SK-N-SH (cell line): ENCODE results near the gene GLIS1. TPM values are rescaled to one million over a fixed set of nuclear protein-coding genes. Genes with fewer than 3 reads are reported as not detected.

ENCODE experiments used
- CTCF ChIA-PET: fragments of 300-600, 350-600 bp; formaldehyde crosslinking; extraction: SDS; loops from one replicate; lab custom pipeline; 2021; lab: Yijun Ruan, JAX
- POLR2A ChIA-PET: fragments of 350-600 bp; sonication (Branson Sonifier 250); formaldehyde crosslinking; extraction: SDS; loops from one replicate; lab custom pipeline; 2020; ENCODE audit warnings: antibody characterized with exemption, inconsistent platforms; lab: Yijun Ruan, JAX
- DNase-seq: peaks from one replicate; pipeline ENCODE4 v3.0.0; 2012
- H2AFZ ChIP-seq: fragments of 200-600 bp; sonication (generic); 2 replicates; pipeline ENCODE4 v1.8.1; 2016; ENCODE audit warnings: antibody characterized with exemption, mild to moderate bottlenecking, low read depth
- H3F3A ChIP-seq: fragments of 200-600 bp; sonication (generic); replicated peaks from 2 replicates; pipeline ENCODE3; 2016; ENCODE audit warnings: antibody characterized with exemption, mild to moderate bottlenecking; ENCODE audit not compliant: insufficient read depth
- H3K27ac ChIP-seq, 2 experiments: fragments of 200-500 bp in 1 of 2; fragments of 200-600 bp in 1 of 2; sonication (Bioruptor generic) in 1 of 2; sonication (generic), shearing (Covaris generic) in 1 of 2; 2 replicates each; pipeline versions ENCODE4 v1.5.1 to v1.6.1; 2014 to 2016; ENCODE audit warnings: low read depth in 2 of 2, inconsistent platforms in 1 of 2, low read length in 1 of 2, mild to moderate bottlenecking in 1 of 2, mixed read lengths in 1 of 2
- H3K27me3 ChIP-seq: fragments of 200-600 bp; sonication (generic), shearing (Covaris generic); 2 replicates; pipeline ENCODE4 v1.6.1; 2016; ENCODE audit warnings: mixed run types; ENCODE audit not compliant: insufficient read depth
- H3K36me3 ChIP-seq, 2 experiments: fragments of 200-500 bp in 1 of 2; fragments of 200-600 bp in 1 of 2; sonication (Bioruptor generic) in 1 of 2; sonication (generic) in 1 of 2; replicated peaks in 1 of 2; 2 replicates each; pipeline versions ENCODE3 to v1.5.1; 2014 to 2016; ENCODE audit warnings: low read length in 1 of 2, mild to moderate bottlenecking in 1 of 2; ENCODE audit not compliant: insufficient read depth in 2 of 2, control insufficient read depth in 1 of 2
- H3K4me1 ChIP-seq, 2 experiments: fragments of 200-500 bp in 1 of 2; fragments of 200-600 bp in 1 of 2; sonication (Bioruptor generic) in 1 of 2; sonication (generic), shearing (Covaris generic) in 1 of 2; 2 replicates each; pipeline versions ENCODE4 v1.5.1 to v1.6.1; 2014 to 2016; ENCODE audit warnings: low read depth in 1 of 2, low read length in 1 of 2, mixed run types in 1 of 2; ENCODE audit not compliant: insufficient read depth in 2 of 2, control insufficient read depth in 1 of 2
- H3K4me2 ChIP-seq: fragments of 200-600 bp; sonication (generic), shearing (Covaris generic); 2 replicates; pipeline ENCODE4 v1.6.1; 2017; ENCODE audit warnings: mixed run types
- H3K4me3 ChIP-seq, 2 experiments: fragments of 200-500 bp in 1 of 2; fragments of 200-600 bp in 1 of 2; sonication (Bioruptor generic) in 1 of 2; sonication (generic), shearing (Covaris generic) in 1 of 2; 2 replicates each; pipeline versions ENCODE4 v1.5.1 to v1.8.1; 2014 to 2016; ENCODE audit warnings: low read depth in 2 of 2, inconsistent platforms in 1 of 2, low read length in 1 of 2, mild to moderate bottlenecking in 1 of 2, mixed read lengths in 1 of 2, moderate library complexity in 1 of 2
- H3K79me2 ChIP-seq: fragments of 200-600 bp; sonication (generic); 2 replicates; pipeline ENCODE4 v1.8.1; 2017; ENCODE audit warnings: mild to moderate bottlenecking; ENCODE audit not compliant: insufficient read depth
- H3K9ac ChIP-seq: fragments of 200-600 bp; sonication (generic); 2 replicates; pipeline ENCODE4 v1.6.1; 2017; ENCODE audit warnings: mixed run types
- H3K9me2 ChIP-seq: fragments of 200-600 bp; sonication (generic); 2 replicates; pipeline ENCODE4 v1.6.1; 2017; ENCODE audit warnings: mixed run types
- H3K9me3 ChIP-seq: fragments of 200-600 bp; sonication (generic); 2 replicates; pipeline ENCODE4 v1.6.1; 2017; ENCODE audit warnings: mixed run types, mild to moderate bottlenecking, moderate library complexity
- H4K20me1 ChIP-seq: fragments of 200-600 bp; sonication (generic); 2 replicates; pipeline ENCODE4 v1.6.1; 2017; ENCODE audit warnings: mild to moderate bottlenecking, mixed run types; ENCODE audit not compliant: insufficient read depth
- CHD2 ChIP-seq: fragments of 150-350 bp; IDR thresholded peaks from 2 replicates; pipeline ENCODE4 v1.6.1; 2018; ENCODE audit warnings: low read length; ENCODE audit not compliant: partially characterized antibody
- ELF1 ChIP-seq: IDR thresholded peaks from 2 replicates; pipeline ENCODE4 v1.4.0; 2012
- EP300 ChIP-seq, 2 experiments: IDR thresholded peaks; 2 replicates each; pipeline versions ENCODE4 v1.4.0 to v1.6.1; 2012; ENCODE audit warnings: borderline replicate concordance in 1 of 2, low read depth in 1 of 2, low read length in 1 of 2
- EZH2phosphoT487 ChIP-seq: fragments of 200-600 bp; sonication (generic); IDR thresholded peaks from 2 replicates; pipeline ENCODE4 v1.6.1; 2017; ENCODE audit warnings: low read depth, mixed run types, mild to moderate bottlenecking, antibody characterized with exemption, moderate library complexity, borderline replicate concordance
- FOSL2 ChIP-seq: IDR thresholded peaks from 2 replicates; pipeline ENCODE4 v1.4.0; 2012; ENCODE audit warnings: low read depth, mild to moderate bottlenecking, moderate library complexity, borderline replicate concordance
- FOXJ3 ChIP-seq: sonication (generic); formaldehyde crosslinking; IDR thresholded peaks from 2 replicates; pipeline ENCODE4 v1.5.1; 2020; ENCODE audit warnings: mild to moderate bottlenecking, missing genetic modification reagents
- GABPA ChIP-seq: IDR thresholded peaks from 2 replicates; pipeline ENCODE4 v1.4.0; 2012; ENCODE audit warnings: low read depth, mild to moderate bottlenecking
- GATA2 ChIP-seq: sonication (generic); formaldehyde crosslinking; IDR thresholded peaks from 2 replicates; pipeline ENCODE4 v1.5.0; 2020; ENCODE audit warnings: mild to moderate bottlenecking, missing genetic modification reagents
- JUND ChIP-seq: IDR thresholded peaks from 2 replicates; pipeline ENCODE4 v1.4.0; 2012
- MXI1 ChIP-seq: IDR thresholded peaks from 2 replicates; pipeline ENCODE4 v1.6.1; 2012; ENCODE audit warnings: mild to moderate bottlenecking, low read depth, low read length, improper control_type of control experiment
- NFIC ChIP-seq: IDR thresholded peaks from 2 replicates; pipeline ENCODE4 v1.4.0; 2012; ENCODE audit warnings: borderline replicate concordance
- NRF1 ChIP-seq: IDR thresholded peaks from 2 replicates; pipeline ENCODE4 v1.6.1; 2012; ENCODE audit warnings: low read depth, mild to moderate bottlenecking, low read length
- POLR2AphosphoS5 ChIP-seq: IDR thresholded peaks from 2 replicates; pipeline ENCODE4 v1.6.1; 2012; ENCODE audit warnings: low read depth, low read length
- RAD21 ChIP-seq: IDR thresholded peaks from 2 replicates; pipeline ENCODE4 v1.6.1; 2012; ENCODE audit warnings: mild to moderate bottlenecking, low read length
- RFX5 ChIP-seq: IDR thresholded peaks from 2 replicates; pipeline ENCODE4 v1.6.1; 2012; ENCODE audit warnings: mild to moderate bottlenecking, improper control_type of control experiment, low read length
- RXRA ChIP-seq: IDR thresholded peaks from 2 replicates; pipeline ENCODE4 v1.4.0; 2012; ENCODE audit warnings: low read depth, mild to moderate bottlenecking, borderline replicate concordance
- SIN3A ChIP-seq: IDR thresholded peaks from 2 replicates; pipeline ENCODE4 v1.6.1; 2012; ENCODE audit warnings: low read depth, mild to moderate bottlenecking, low read length, moderate library complexity, borderline replicate concordance
- SMC3 ChIP-seq: IDR thresholded peaks from 2 replicates; pipeline ENCODE4 v1.6.1; 2012; ENCODE audit warnings: low read depth, low read length, improper control_type of control experiment
- YY1 ChIP-seq: IDR thresholded peaks from 2 replicates; pipeline ENCODE4 v1.4.0; 2012; ENCODE audit warnings: low read depth, mild to moderate bottlenecking
- WGBS: methylation state at CpG from one replicate; pipeline ENCODE4 v1.1.6; 2017; ENCODE audit warnings: low lambda C conversion rate; 5-methylcytosine and 5-hydroxymethylcytosine counted together
- polyA plus RNA-seq, 3 experiments: library from polyadenylated mRNA; depleted of rRNA; stranded (reverse); fragments of >200 nt; gene quantifications; 2 replicates each; pipeline ENCODE4 v1.2.3, GENCODE V29; 2012
- TF ChIP-seq, protein P1 (sequence below): IDR thresholded peaks from 2 replicates; pipeline ENCODE4; 2012

Gene GLIS1
- polyA plus RNA-seq, 1 of the 3 experiments (the other 2 are of a cell fraction): 0.13 TPM

DNA sequence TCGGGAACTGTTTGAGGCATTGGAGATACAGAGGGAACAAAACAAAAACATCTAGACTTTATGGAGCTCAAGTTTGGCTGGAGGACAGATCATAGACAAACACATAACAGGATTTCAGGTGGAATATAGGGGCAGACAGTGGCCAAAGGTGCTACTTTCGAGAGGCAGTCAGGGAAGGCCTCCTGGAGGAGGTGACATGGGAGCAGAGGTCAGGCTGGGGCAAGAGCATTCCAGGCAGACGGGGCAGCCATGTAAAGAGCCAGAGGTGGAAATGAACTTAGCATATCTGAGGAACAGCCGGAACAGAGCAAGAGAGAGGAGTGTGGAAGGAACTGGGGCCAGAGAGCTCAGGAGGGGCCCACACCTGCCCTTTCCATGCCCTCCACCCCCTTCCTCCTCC lies 157.5 kb downstream of the GLIS1 start:
- Histone ChIP-seq H3K4me1 (peaks cover 0 to 76% of the 10 kb centered on the region in 2 experiments; a peak in 2 of 4 replicates), H3K36me3 (no peaks in the 10 kb centered on the region), H3K4me2 (no peak overlapping the region), H3K9me3 (no peaks in the 10 kb centered on the region), H2AFZ (no peak overlapping the region)
- CTCF ChIA-PET: interaction anchor here (0.6 to 7.6 kb wide), 7 partner anchors 14 to 103 kb away, joined by 3 to 39 read pairs (median 4); no protein-coding TSS in a partner anchor
- TF ChIP-seq NFIC (no peak), JUND (no peak)
- TF ChIP-seq, all 33 proteins: peak for 0
- no peaks in the 10 kb centered on the region for H4K20me1 ChIP-seq
- no peaks in the 10 kb centered on the region for H3F3A ChIP-seq
- no peak overlapping the region for H3K9ac ChIP-seq
- no peak overlapping the region for H3K4me3 ChIP-seq
- no peaks in the 10 kb centered on the region for H3K27me3 ChIP-seq
- DNase-seq: no peak
- whole genome bisulfite sequencing: 70% methylated on average over 4 of the region's 4 CpGs
- H3K9me2 ChIP-seq: no peaks in the 10 kb centered on the region
- POLR2A ChIA-PET: no interaction called here
- no peak overlapping the region for H3K27ac ChIP-seq
- no peaks in the 10 kb centered on the region for H3K79me2 ChIP-seq

DNA sequence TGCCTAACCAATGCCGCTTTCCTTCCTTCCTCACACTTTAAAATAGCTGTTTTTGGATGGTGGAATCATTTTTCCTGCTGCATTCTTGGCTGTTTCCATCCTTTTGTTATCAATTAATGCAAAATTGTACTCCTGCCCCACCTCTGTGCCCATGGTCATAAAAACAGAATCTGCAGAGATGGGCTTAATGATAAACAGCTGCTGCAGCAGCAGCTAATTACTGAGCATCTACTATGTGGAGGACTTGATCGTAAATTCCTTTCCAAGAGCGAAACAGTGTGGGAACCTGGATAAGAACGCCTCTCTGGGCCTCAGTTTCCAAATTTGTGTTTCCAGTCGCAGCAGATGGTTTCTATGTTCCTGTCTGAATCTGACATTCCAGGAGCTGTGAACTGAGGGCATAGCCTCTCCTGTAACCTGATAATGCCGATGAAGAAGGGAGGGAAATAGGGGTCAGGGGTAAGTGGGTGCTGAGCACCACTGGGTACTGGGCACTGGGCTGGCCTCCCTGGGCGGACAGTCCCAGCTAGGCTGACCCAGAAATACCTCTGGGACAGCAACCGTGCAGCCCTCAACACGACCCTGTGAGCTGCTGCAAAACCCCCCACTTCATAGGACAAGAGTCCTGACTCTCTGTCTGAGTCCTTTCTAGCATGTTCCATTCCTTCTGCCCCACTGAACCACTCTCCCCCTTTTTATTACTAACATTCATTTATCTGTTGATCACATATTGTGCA lies 158.1 kb downstream of the GLIS1 start:
- Histone ChIP-seq H3K4me3 (no peak overlapping the region), H3F3A (no peaks in the 10 kb centered on the region), H3K4me1 (peaks cover 0 to 78% of the 10 kb centered on the region in 2 experiments; a peak in 2 of 4 replicates), H3K9me3 (no peaks in the 10 kb centered on the region), H3K9me2 (no peaks in the 10 kb centered on the region), H3K27ac (no peak overlapping the region), H3K79me2 (no peaks in the 10 kb centered on the region), H3K9ac (no peak overlapping the region), H3K27me3 (no peaks in the 10 kb centered on the region), H3K36me3 (no peaks in the 10 kb centered on the region), H3K4me2 (no peak overlapping the region), H4K20me1 (no peaks in the 10 kb centered on the region), H2AFZ (no peak overlapping the region)
- POLR2A ChIA-PET: no interaction called here
- CTCF ChIA-PET: interaction anchor here (0.6 to 7.6 kb wide), 8 partner anchors 10 to 137 kb away, joined by 3 to 39 read pairs (median 4); no protein-coding TSS in a partner anchor
- TF ChIP-seq GATA2 (CRISPR knock-in tag) (peak; percentile 41), SIN3A (no peak)
- DNase-seq: no peak
- WGBS: 67% methylated on average over 7 of the region's 9 CpGs

DNA sequence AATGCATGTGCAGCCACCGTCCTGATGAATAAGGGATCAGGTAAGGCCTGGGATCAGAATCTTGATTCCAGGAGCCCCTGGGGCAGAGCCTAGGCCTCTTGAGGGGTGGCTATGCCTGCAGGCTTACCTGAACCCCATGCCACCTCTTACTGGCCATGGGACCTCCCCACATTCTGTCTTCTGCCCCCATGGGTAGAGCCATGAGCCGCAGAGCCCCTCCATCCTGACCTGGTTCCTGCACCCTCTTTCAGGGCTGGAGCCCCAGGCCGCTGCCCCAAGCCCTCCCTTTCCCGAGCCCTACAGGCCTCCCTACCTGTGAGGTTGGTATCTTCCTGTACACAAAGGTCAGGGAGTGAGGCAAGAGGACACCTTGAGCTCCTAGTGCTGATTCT lies 159.0 kb downstream of the GLIS1 start:
- no peaks in the 10 kb centered on the region for H3K36me3 ChIP-seq
- 64% methylated on average over 4 of the region's 4 CpGs for WGBS
- CTCF ChIA-PET: interaction anchor here (0.8 to 7.6 kb wide), 5 partner anchors 11 to 136 kb away, joined by 3 to 39 read pairs (median 4); no protein-coding TSS in a partner anchor
- H3K9me2 ChIP-seq: no peaks in the 10 kb centered on the region
- peaks cover 0 to 78% of the 10 kb centered on the region in 2 experiments; a peak in 2 of 4 replicates for H3K4me1 ChIP-seq
- H3K9me3 ChIP-seq: no peaks in the 10 kb centered on the region
- no peaks in the 10 kb centered on the region for H3K79me2 ChIP-seq
- H3K9ac ChIP-seq: no peak overlapping the region
- no peaks in the 10 kb centered on the region for H3F3A ChIP-seq
- no peaks in the 10 kb centered on the region for H4K20me1 ChIP-seq
- DNase-seq: no peak
- no peaks in the 10 kb centered on the region for H3K27me3 ChIP-seq
- H3K4me3 ChIP-seq: no peak overlapping the region
- TF ChIP-seq FOXJ3 (no peak), FOSL2 (no peak), NRF1 (no peak), SMC3 (no peak), YY1 (no peak), EZH2phosphoT487 (no peak), ELF1 (no peak), POLR2AphosphoS5 (no peak), RAD21 (no peak), RXRA (no peak), GABPA (no peak), MXI1 (no peak), RFX5 (no peak), SIN3A (no peak), NFIC (no peak), GATA2 (CRISPR knock-in tag) (no peak), EP300 (IDR thresholded peaks at IDR 0.05; ENCODE audit: borderline replicate concordance in 1 of 2, low read depth in 1 of 2, low read length in 1 of 2) (no peak), CHD2 (no peak)
- TF ChIP-seq, protein P1, sequence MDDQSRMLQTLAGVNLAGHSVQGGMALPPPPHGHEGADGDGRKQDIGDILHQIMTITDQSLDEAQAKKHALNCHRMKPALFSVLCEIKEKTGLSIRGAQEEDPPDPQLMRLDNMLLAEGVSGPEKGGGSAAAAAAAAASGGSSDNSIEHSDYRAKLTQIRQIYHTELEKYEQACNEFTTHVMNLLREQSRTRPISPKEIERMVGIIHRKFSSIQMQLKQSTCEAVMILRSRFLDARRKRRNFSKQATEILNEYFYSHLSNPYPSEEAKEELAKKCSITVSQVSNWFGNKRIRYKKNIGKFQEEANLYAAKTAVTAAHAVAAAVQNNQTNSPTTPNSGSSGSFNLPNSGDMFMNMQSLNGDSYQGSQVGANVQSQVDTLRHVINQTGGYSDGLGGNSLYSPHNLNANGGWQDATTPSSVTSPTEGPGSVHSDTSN: no peak
- H3K27ac ChIP-seq: no peak overlapping the region
- no peak overlapping the region for H2AFZ ChIP-seq
- H3K4me2 ChIP-seq: no peak overlapping the region
- POLR2A ChIA-PET: no interaction called here
